Adrenal gland (tissue), 12 donors: ENCODE data around the gene ZSCAN16. TPM values are rescaled to one million over a fixed set of nuclear protein-coding genes. Genes with fewer than 3 reads are reported as not detected.

Experiments used
- DNase-seq, 7 donors: peaks; one replicate each; pipeline ENCODE4 v3.0.0-alpha.2; 2019 to 2020
- H3K27ac ChIP-seq, 5 donors: fragments of 200-600 bp; sonication (generic) in 4 of 5; 1 replicate in 3 of 5; 2 replicates in 2 of 5; pipeline versions ENCODE4 v1.5.1 to v1.8.0; 2016 to 2020; ENCODE audit warnings: mild to moderate bottlenecking in 1 of 5
- H3K27me3 ChIP-seq: fragments of 200-600 bp; 2 replicates; pipeline ENCODE4 v1.8.0; 2021
- H3K36me3 ChIP-seq, 2 donors: fragments of 200-600 bp; replicated peaks in 1 of 2; 1 replicate in 1 of 2; 2 replicates in 1 of 2; pipeline versions ENCODE4 v1.5.1 to v1.8.0; 2018 to 2022
- H3K4me1 ChIP-seq, 2 donors: fragments of 200-600 bp; replicated peaks in 1 of 2; 1 replicate in 1 of 2; 2 replicates in 1 of 2; pipeline versions ENCODE4 v1.5.1 to v1.8.0; 2018 to 2021
- H3K4me3 ChIP-seq, 4 donors: fragments of 200-600 bp; sonication (generic) in 3 of 4; one replicate each; pipeline ENCODE4 v1.5.1; 2016 to 2018
- H3K9me3 ChIP-seq, 3 donors: fragments of 200-600 bp; sonication (generic) in 1 of 3; replicated peaks in 1 of 3; 1 replicate in 2 of 3; 2 replicates in 1 of 3; pipeline versions ENCODE4 v1.5.1 to v1.8.0; 2016 to 2021
- POLR2A ChIP-seq, 2 donors: fragments of 450-650 bp; IDR thresholded peaks; one replicate each; pipeline ENCODE4 v1.6.1; 2017; ENCODE audit warnings: antibody characterized with exemption in 2 of 2, mild to moderate bottlenecking in 2 of 2, moderate library complexity in 1 of 2
- WGBS, 4 donors: extraction: QIAGEN DNeasy Blood & Tissue Kit in 2 of 4; methylation state at CpG; one replicate each; pipeline versions ENCODE4 v1.1.5 to v1.1.7; 2013 to 2017; 5-methylcytosine and 5-hydroxymethylcytosine counted together
- intact Hi-C, 2 donors: fragments of 100-400 bp; cut with DNase I; formaldehyde crosslinking; loops; one replicate each; pipeline versions ENCODE4 v1.14.1 to v1.15.0; 2022 to 2023
- polyA plus RNA-seq, 3 donors: library from polyadenylated mRNA; stranded (reverse); fragments of 200-250 nt in 2 of 3; fragments of 350-450 nt in 1 of 3; fragmentation: Illumina TruSeq in 1 of 3; extraction: RNeasy Lipid Tissue Mini Kit (QIAGEN cat#74804) in 1 of 3; gene quantifications; one replicate each; pipeline ENCODE4 v1.2.3, GENCODE V29; 2013 to 2014
- total RNA-seq, 9 donors: library from RNA; depleted of rRNA in 4 of 9; stranded (reverse); fragments of >200 nt in 4 of 9; fragments of 120-200 nt in 1 of 9; fragmentation: NEBNext Ultra II Directional in 1 of 9; extraction: Animal tissue kit (Norgen Biotek cat#: 25700) in 1 of 9; gene quantifications; one replicate each; pipeline versions ENCODE4 v1.1.0 to v1.2.4, GENCODE V29; 2013 to 2023
- TF ChIP-seq, protein P1 (sequence below), 6 experiments: fragments of 450-650 bp in 4 of 6; fragments of 200-600 bp in 2 of 6; sonication (generic) in 1 of 6; IDR thresholded peaks; 1 replicate in 5 of 6; 2 replicates in 1 of 6; pipeline versions ENCODE4 v1.5.1 to v1.8.0; 2016 to 2021; ENCODE audit warnings: antibody characterized with exemption in 6 of 6, mild to moderate bottlenecking in 2 of 6, moderate library complexity in 1 of 6
- donor health status: healthy with polysubstance abuse.
- donor health status: Bipolar disorder and iron deficiency.
- donor health status: DM: yes; HTN: yes; CAD: no.
- donor health status: DM: no; HTN: no; CAD: no.
- donor health status: DM: no; HTN: no; CAD: no.
- donor health status: DM: yes; HTN: yes; CAD: no.

ZSCAN16 gene
- total and polyA plus RNA-seq, 12 donors, result 1.8 to 9.6 (median 4.5) TPM

DNA sequence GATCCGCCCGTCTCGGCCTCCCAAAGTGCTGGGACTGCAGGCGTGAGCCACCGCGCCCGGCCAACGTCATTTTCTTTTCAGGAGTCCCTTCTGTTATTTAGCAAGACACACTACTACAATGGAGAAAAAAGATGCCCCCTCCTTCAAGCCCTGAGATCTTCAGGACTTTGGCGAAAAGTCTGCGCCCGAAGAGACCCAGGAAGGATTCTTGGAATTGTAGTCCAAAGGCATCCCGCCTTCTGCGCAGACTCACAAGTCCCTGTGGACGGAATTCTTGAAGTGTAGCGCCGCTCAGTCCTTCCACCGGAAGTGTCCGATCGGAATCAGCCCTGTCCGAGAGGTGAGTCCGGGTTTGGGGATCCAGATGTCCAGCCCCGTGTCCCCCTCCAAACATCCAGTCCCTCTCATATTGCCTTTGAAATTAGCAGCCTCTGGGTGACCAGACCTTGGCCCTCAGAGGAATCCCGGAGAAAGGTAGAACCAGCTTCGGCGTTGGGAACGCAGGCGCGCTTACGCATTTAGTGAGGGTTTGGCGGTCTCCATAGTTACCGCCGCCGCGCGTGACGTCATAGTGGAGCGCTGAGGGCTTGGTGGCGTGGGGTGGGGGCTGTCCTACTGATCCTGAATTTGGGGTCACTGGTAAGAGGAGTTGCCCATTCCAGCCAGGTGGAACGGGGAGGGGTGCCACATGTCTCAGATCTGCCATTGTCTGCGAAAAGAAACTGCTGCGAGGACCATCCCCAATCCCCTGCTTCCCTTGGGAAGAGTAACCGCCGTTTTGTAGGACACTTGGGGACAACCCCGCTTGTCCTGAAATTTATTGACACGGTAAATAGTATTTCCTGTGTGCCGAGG is 43.6 kb upstream of the ZSCAN16 start:
- Histone ChIP-seq H3K4me3 (peak overlapping the region; percentile 48 to 66 (median 54)), H3K27me3 (no peaks in the 10 kb centered on the region), H3K27ac (peak overlapping the region; percentile 46 to 94 (median 82)), H3K9me3 (no peaks in the 10 kb centered on the region), H3K4me1 (peaks cover 6 to 8% of the 10 kb centered on the region in 2 donors), H3K36me3 (no peaks in the 10 kb centered on the region)
- intact Hi-C loops, result loop anchor here in 1 of 2 donors (10.0 kb wide), 1 partner anchor 274 kb away; no protein-coding TSS in a partner anchor
- TF ChIP-seq POLR2A (IDR thresholded peaks at IDR 0.05), result peak in 1 of 2 donors; percentile 65
- TF ChIP-seq, protein P1, sequence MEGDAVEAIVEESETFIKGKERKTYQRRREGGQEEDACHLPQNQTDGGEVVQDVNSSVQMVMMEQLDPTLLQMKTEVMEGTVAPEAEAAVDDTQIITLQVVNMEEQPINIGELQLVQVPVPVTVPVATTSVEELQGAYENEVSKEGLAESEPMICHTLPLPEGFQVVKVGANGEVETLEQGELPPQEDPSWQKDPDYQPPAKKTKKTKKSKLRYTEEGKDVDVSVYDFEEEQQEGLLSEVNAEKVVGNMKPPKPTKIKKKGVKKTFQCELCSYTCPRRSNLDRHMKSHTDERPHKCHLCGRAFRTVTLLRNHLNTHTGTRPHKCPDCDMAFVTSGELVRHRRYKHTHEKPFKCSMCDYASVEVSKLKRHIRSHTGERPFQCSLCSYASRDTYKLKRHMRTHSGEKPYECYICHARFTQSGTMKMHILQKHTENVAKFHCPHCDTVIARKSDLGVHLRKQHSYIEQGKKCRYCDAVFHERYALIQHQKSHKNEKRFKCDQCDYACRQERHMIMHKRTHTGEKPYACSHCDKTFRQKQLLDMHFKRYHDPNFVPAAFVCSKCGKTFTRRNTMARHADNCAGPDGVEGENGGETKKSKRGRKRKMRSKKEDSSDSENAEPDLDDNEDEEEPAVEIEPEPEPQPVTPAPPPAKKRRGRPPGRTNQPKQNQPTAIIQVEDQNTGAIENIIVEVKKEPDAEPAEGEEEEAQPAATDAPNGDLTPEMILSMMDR (IDR thresholded peaks at IDR 0.05), result no peak
- WGBS, 4 donors, result 0 to 1% (median 0%) methylated on average over 15 to 46 of the region's 46 CpGs
- peak; percentile 92 to 99 (median 97) for DNase-seq

DNA sequence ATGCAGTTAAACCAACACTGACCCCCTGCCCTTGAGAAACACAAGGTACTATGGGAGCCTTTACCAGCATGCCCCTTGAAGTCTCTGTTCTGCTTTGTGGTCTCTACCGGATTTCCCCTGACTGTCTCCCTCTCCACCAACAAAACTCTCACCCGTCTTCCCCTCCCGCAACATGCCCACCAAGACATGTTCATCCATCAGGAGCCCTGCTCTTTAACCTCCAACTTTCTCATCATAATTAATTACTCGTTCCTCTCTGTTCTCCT is 43.0 kb upstream of the ZSCAN16 start:
- peak overlapping the region in 3 of 5 donors; percentile 82 to 94 (median 90) for H3K27ac ChIP-seq

DNA sequence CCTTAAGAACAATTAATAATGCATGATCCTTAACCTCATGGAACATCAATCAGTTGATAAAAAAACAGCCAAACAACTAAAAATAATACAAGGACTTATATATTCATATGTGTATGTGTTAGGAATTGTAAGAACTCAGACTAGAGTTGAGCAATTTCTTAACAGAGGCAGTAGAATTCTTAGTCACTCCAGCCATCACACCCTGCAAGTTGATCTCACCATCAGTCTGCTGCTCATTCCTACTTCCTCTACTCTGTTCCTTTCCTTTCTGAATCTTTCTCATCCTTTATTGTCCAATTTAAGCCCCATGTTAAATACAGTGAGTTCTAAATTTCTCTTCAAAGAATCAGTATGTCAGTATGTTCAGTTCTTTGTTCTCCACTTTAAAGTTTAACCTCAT is 41.5 kb upstream of the ZSCAN16 start:
- no peak for DNase-seq
- no peak for TF ChIP-seq POLR2A (IDR thresholded peaks at IDR 0.05)
- TF ChIP-seq, protein P1 (IDR thresholded peaks at IDR 0.05), result no peak
- intact Hi-C loops, result loop anchor here in 1 of 2 donors (10.0 kb wide), 1 partner anchor 272 kb away; no protein-coding TSS in a partner anchor
- H3K36me3 ChIP-seq, result no peaks in the 10 kb centered on the region
- H3K27me3 ChIP-seq, result no peaks in the 10 kb centered on the region
- peaks cover 6 to 8% of the 10 kb centered on the region in 2 donors for H3K4me1 ChIP-seq
- no peak overlapping the region for H3K4me3 ChIP-seq
- H3K27ac ChIP-seq, result no peak overlapping the region
- H3K9me3 ChIP-seq, result no peaks in the 10 kb centered on the region

More for the DNA sequence above, 43.0 kb upstream of the ZSCAN16 start:
- Histone ChIP-seq H3K9me3 (no peaks in the 10 kb centered on the region), H3K36me3 (no peaks in the 10 kb centered on the region), H3K4me1 (peaks cover 6 to 8% of the 10 kb centered on the region in 2 donors), H3K27me3 (no peaks in the 10 kb centered on the region), H3K4me3 (peak overlapping the region in 2 of 4 donors; percentile 58 to 66)
- TF ChIP-seq, protein P1 (IDR thresholded peaks at IDR 0.05), result no peak
- TF ChIP-seq POLR2A (IDR thresholded peaks at IDR 0.05), result no peak
- WGBS, 4 donors, result 9 to 12% (median 11%) methylated on average over 4 of the region's 4 CpGs
- DNase-seq, result no peak
- intact Hi-C loops, result loop anchor here in 1 of 2 donors (10.0 kb wide), 1 partner anchor 273 kb away; no protein-coding TSS in a partner anchor

DNA sequence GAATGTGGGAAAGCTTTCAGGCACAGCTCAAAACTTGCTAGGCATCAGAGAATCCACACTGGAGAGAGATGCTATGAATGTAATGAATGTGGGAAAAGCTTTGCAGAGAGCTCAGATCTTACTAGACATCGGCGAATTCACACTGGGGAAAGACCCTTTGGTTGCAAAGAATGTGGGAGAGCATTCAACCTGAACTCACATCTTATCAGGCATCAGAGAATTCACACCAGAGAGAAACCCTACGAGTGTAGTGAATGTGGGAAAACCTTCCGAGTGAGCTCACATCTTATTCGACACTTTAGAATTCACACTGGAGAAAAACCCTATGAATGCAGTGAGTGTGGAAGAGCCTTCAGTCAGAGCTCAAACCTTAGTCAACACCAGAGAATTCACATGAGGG is 35.4 kb upstream of the ZSCAN16 start:
- no peaks in the 10 kb centered on the region for H3K27me3 ChIP-seq
- DNase-seq, result no peak
- H3K4me3 ChIP-seq, result no peak overlapping the region
- no peaks in the 10 kb centered on the region for H3K36me3 ChIP-seq
- no peak overlapping the region for H3K27ac ChIP-seq
- no peaks in the 10 kb centered on the region for H3K9me3 ChIP-seq
- TF ChIP-seq, protein P1 (IDR thresholded peaks at IDR 0.05), result no peak
- no peak for TF ChIP-seq POLR2A (IDR thresholded peaks at IDR 0.05)
- intact Hi-C loops, result loop anchor here in 1 of 2 donors (10.0 kb wide), 1 partner anchor 266 kb away; no protein-coding TSS in a partner anchor
- H3K4me1 ChIP-seq, result no peaks in the 10 kb centered on the region
- 90 to 98% (median 95%) methylated on average over 5 of the region's 5 CpGs for WGBS, 4 donors
